Suprapubic skin (tissue), 4 donors: ENCODE data around the gene ARIH1. TPM values are rescaled to one million over a fixed set of nuclear protein-coding genes. Genes with fewer than 3 reads are reported as not detected.

ENCODE experiments used
- DNase-seq, 2 donors: peaks; one replicate each; pipeline ENCODE4 v3.0.0-alpha.2; 2019; ENCODE audit warnings: low spot score in 2 of 2
- H3K27ac ChIP-seq: fragments of 200-600 bp; sonication (generic); one replicate; pipeline ENCODE4 v1.5.1; 2019
- H3K27me3 ChIP-seq: fragments of 200-600 bp; sonication (generic); one replicate; pipeline ENCODE4 v1.5.1; 2019
- H3K36me3 ChIP-seq: fragments of 200-600 bp; sonication (generic); one replicate; pipeline ENCODE4 v1.5.1; 2019
- H3K4me1 ChIP-seq: fragments of 200-600 bp; sonication (generic); one replicate; pipeline ENCODE4 v1.5.1; 2019
- H3K4me3 ChIP-seq: fragments of 200-600 bp; sonication (generic); one replicate; pipeline ENCODE4 v1.5.1; 2019; ENCODE audit warnings: mild to moderate bottlenecking
- H3K9me3 ChIP-seq: fragments of 200-600 bp; sonication (generic); one replicate; pipeline ENCODE4 v1.5.1; 2019
- EP300 ChIP-seq: sonication (generic); formaldehyde crosslinking; IDR thresholded peaks from one replicate; pipeline ENCODE4 v1.6.1; 2017; ENCODE audit warnings: antibody characterized with exemption
- POLR2A ChIP-seq, 2 donors: fragments of 450-650 bp; IDR thresholded peaks; one replicate each; pipeline ENCODE4 v1.6.1; 2017; ENCODE audit warnings: antibody characterized with exemption in 2 of 2, mild to moderate bottlenecking in 2 of 2, moderate library complexity in 2 of 2
- POLR2AphosphoS5 ChIP-seq, 3 donors: sonication (generic); formaldehyde crosslinking; IDR thresholded peaks; one replicate each; pipeline ENCODE4 v1.6.1; 2017; ENCODE audit warnings: antibody characterized with exemption in 3 of 3
- WGBS: methylation state at CpG from one replicate; pipeline ENCODE4 v1.1.5; 2018; 5-methylcytosine and 5-hydroxymethylcytosine counted together
- total RNA-seq, 4 donors: library from RNA; depleted of rRNA; stranded (reverse); fragments of >200 nt; gene quantifications; one replicate each; pipeline ENCODE4 v1.1.0, GENCODE V29; 2016
- TF ChIP-seq, protein P1 (sequence below), 2 donors: fragments of 200-600 bp in 1 of 2; fragments of 450-650 bp in 1 of 2; sonication (generic) in 1 of 2; IDR thresholded peaks; one replicate each; pipeline ENCODE4 v1.5.1; 2016 to 2019; ENCODE audit warnings: antibody characterized with exemption in 2 of 2, mild to moderate bottlenecking in 1 of 2, moderate library complexity in 1 of 2

ARIH1 gene
- total RNA-seq, 4 donors from 2014 or later = 73.1 to 84.8 (median 78.0) TPM

DNA sequence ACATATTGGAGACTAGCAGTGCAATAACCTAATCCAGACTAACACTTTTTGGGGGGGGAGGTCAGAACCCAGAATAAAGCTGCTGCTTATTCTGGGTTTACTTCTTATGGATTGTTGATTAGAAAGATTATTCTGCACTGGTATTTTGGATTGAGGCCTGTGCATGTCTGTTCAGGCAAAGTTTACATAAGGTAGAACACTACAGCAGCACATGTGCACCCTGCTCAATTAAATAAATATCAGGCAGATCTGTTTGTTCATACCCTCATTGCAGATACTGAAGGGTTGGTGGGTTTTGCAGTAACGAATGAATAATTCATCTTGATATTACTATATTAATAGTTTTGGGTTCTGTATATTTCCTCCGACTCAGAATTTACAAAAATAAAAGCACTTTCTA, 19.1 kb downstream of the ARIH1 start:
- Histone ChIP-seq H3K4me1 (peaks cover 82% of the 10 kb centered on the region), H3K27me3 (no peaks in the 10 kb centered on the region), H3K4me3 (no peak overlapping the region), H3K36me3 (no peaks in the 10 kb centered on the region), H3K9me3 (no peaks in the 10 kb centered on the region), H3K27ac (no peak overlapping the region)
- no peak for DNase-seq
- WGBS = 61% methylated on average over 2 of the region's 2 CpGs
- TF ChIP-seq POLR2AphosphoS5 (IDR thresholded peaks at IDR 0.05) (no peak), POLR2A (IDR thresholded peaks at IDR 0.05) (no peak), EP300 (no peak)
- TF ChIP-seq, protein P1, sequence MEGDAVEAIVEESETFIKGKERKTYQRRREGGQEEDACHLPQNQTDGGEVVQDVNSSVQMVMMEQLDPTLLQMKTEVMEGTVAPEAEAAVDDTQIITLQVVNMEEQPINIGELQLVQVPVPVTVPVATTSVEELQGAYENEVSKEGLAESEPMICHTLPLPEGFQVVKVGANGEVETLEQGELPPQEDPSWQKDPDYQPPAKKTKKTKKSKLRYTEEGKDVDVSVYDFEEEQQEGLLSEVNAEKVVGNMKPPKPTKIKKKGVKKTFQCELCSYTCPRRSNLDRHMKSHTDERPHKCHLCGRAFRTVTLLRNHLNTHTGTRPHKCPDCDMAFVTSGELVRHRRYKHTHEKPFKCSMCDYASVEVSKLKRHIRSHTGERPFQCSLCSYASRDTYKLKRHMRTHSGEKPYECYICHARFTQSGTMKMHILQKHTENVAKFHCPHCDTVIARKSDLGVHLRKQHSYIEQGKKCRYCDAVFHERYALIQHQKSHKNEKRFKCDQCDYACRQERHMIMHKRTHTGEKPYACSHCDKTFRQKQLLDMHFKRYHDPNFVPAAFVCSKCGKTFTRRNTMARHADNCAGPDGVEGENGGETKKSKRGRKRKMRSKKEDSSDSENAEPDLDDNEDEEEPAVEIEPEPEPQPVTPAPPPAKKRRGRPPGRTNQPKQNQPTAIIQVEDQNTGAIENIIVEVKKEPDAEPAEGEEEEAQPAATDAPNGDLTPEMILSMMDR (IDR thresholded peaks at IDR 0.05) = no peak

DNA sequence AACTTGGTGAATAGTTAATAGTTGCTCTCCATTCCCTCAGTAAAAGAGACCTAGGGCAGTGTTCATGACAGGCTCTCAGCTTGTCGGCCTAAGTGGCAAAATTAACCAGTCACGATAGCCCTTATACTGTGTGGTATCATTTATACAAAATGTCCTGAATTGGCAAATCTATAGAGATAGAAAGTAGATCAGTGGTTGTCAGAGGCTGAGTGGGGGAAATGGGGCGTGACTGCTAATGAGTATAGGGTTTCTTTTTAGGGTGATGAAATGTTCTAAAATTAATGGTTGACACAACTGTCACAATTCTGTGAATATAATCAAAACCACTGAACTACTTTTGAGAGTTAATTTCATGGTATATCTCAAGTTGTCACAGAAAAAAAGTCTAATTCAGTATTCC, 20.9 kb downstream of the ARIH1 start:
- Histone ChIP-seq H3K9me3 (no peaks in the 10 kb centered on the region), H3K36me3 (no peaks in the 10 kb centered on the region), H3K4me1 (peaks cover 66% of the 10 kb centered on the region), H3K27ac (no peak overlapping the region), H3K4me3 (no peak overlapping the region), H3K27me3 (no peaks in the 10 kb centered on the region)
- DNase-seq = no peak
- WGBS = 70% methylated on average over 3 of the region's 3 CpGs
- TF ChIP-seq, protein P1 (IDR thresholded peaks at IDR 0.05) = no peak
- TF ChIP-seq POLR2A (IDR thresholded peaks at IDR 0.05) (no peak), EP300 (no peak), POLR2AphosphoS5 (IDR thresholded peaks at IDR 0.05) (no peak)

DNA sequence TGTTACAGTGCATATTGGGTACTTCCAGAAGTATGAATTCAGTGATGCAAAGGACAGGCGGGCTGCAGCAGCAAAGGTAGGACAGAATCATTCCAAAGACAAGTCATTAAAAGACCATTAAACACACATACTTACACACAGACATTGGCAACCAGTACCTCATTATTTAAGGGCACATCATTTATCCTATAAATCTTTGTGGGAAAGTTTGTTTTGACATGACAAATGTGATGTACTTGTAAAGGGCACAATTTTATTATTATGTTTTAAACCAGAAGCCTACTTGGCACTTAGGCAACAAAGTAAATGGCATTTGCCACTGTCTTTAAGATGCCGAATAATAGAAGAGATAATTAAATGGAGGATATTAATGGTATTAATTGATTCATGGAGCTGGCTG, 22.7 kb downstream of the ARIH1 start:
- WGBS = 77% methylated on average over 2 of the region's 2 CpGs
- peaks cover 48% of the 10 kb centered on the region for H3K4me1 ChIP-seq

DNA sequence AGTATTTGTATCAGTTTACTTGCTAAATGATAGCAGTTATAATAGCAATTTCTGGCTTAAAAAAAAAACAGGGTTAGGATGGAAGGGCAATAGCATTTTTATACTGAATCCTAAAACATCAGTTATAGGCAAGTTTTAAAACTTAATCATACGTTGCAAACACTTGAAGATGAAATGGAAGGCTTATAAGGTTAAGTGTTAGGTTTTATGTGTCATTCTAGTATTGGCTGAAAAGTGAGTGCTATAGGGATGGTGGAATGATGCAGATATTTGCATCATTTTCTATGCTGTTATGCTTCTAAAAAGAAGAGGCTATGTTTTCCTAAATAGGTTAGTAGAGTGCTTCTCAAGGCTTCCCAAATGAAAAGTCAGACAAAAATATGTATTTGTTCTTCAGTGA, 23.3 kb downstream of the ARIH1 start:
- no peak overlapping the region for H3K27ac ChIP-seq
- peaks cover 45% of the 10 kb centered on the region for H3K4me1 ChIP-seq
- no peaks in the 10 kb centered on the region for H3K36me3 ChIP-seq
- 70% methylated on average over 1 of the region's 1 CpG for WGBS
- TF ChIP-seq POLR2AphosphoS5 (IDR thresholded peaks at IDR 0.05) (no peak), POLR2A (IDR thresholded peaks at IDR 0.05) (no peak), EP300 (no peak)
- TF ChIP-seq, protein P1 (IDR thresholded peaks at IDR 0.05) = no peak
- no peaks in the 10 kb centered on the region for H3K27me3 ChIP-seq
- H3K4me3 ChIP-seq = no peak overlapping the region
- no peak for DNase-seq
- H3K9me3 ChIP-seq = no peaks in the 10 kb centered on the region

More for the DNA sequence above, 22.7 kb downstream of the ARIH1 start:
- DNase-seq = no peak
- Histone ChIP-seq H3K4me3 (no peak overlapping the region), H3K27me3 (no peaks in the 10 kb centered on the region), H3K27ac (no peak overlapping the region), H3K9me3 (no peaks in the 10 kb centered on the region), H3K36me3 (no peaks in the 10 kb centered on the region)
- TF ChIP-seq POLR2A (IDR thresholded peaks at IDR 0.05) = no peak
- TF ChIP-seq, protein P1 (IDR thresholded peaks at IDR 0.05) = no peak
- TF ChIP-seq EP300 = no peak
- TF ChIP-seq POLR2AphosphoS5 (IDR thresholded peaks at IDR 0.05) = no peak

DNA sequence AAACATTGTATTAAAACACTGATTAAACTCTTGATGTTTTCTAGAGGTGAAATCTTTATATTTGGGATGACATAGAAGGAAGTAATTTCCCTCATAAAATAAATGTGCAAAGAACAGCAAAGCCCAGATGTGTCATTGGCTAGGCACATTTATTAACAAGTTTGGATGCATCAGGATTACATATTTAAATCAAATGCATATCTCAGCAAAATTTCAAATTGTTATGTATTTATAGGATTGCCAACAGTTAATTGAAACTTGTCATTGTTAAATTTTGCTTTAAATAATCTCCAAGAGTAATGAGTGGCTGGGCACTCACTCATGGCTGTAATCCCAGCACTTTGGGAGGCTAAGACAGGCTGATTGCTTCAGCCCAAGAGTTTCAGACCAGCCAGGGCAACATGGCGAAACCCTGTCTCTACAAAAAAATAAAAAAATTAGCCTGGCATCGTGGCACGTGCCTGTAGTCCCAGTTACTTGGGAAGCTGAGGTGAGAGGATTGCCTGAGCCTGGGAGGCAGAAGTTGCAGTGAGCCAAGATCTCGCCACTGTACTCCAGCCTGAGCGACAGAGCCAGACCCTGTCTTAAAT, 28.2 kb downstream of the ARIH1 start:
- DNase-seq = no peak

More for the DNA sequence above, 28.2 kb downstream of the ARIH1 start:
- H3K4me3 ChIP-seq = no peak overlapping the region
- 56% methylated on average over 5 of the region's 5 CpGs for WGBS
- H3K4me1 ChIP-seq = peaks cover 11% of the 10 kb centered on the region
- TF ChIP-seq, protein P1 (IDR thresholded peaks at IDR 0.05) = no peak
- H3K27ac ChIP-seq = no peak overlapping the region
- no peaks in the 10 kb centered on the region for H3K9me3 ChIP-seq
- no peaks in the 10 kb centered on the region for H3K27me3 ChIP-seq
- H3K36me3 ChIP-seq = no peaks in the 10 kb centered on the region
